HUES6 (cell line): ENCODE results near the gene LAMA3.

Source experiments
- H3K27ac ChIP-seq: 2 replicates; pipeline ENCODE4 v1.7.0; 2013; ENCODE audit warnings: low read depth, mild to moderate bottlenecking, low read length, inconsistent platforms
- H3K27me3 ChIP-seq: 2 replicates; pipeline ENCODE4 v1.6.1; 2013; ENCODE audit warnings: low read length; ENCODE audit not compliant: control insufficient read depth, insufficient read depth
- H3K36me3 ChIP-seq: 2 replicates; pipeline ENCODE4 v1.6.1; 2013; ENCODE audit warnings: low read length; ENCODE audit not compliant: control insufficient read depth, insufficient read depth
- H3K4me1 ChIP-seq: 2 replicates; pipeline ENCODE4 v1.6.1; 2013; ENCODE audit warnings: low read length; ENCODE audit not compliant: control insufficient read depth, insufficient read depth
- H3K4me3 ChIP-seq: 2 replicates; pipeline ENCODE4 v1.5.1; 2013; ENCODE audit warnings: low read depth, low read length
- H3K9ac ChIP-seq: one replicate; pipeline ENCODE4 v1.6.1; 2013; ENCODE audit warnings: mild to moderate bottlenecking, low read length
- H3K9me3 ChIP-seq: 2 replicates; pipeline ENCODE4 v1.6.1; 2013; ENCODE audit warnings: low read depth, low read length; ENCODE audit not compliant: control insufficient read depth, insufficient read depth

The LAMA3 gene

DNA sequence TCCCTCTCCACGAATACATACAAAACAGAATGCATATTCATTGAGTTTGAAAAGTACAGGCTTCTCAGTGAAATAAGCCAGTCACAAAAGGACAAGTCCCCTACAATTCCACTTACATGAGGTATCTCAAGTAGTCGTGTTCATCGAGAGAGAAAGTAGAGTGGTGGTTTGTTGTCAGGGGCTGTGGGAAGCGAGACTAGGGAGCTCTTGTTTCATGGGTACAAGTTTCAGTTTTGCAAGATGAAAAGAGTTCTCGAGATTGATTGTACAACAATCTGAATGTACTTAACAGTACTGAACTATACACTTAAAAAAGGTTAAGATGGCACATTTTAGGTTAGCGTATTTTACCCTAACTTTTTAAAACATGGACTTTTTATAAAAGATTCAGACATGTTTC is 253.9 kb downstream of the LAMA3 start:
- H3K9ac ChIP-seq: no peak overlapping the region

DNA sequence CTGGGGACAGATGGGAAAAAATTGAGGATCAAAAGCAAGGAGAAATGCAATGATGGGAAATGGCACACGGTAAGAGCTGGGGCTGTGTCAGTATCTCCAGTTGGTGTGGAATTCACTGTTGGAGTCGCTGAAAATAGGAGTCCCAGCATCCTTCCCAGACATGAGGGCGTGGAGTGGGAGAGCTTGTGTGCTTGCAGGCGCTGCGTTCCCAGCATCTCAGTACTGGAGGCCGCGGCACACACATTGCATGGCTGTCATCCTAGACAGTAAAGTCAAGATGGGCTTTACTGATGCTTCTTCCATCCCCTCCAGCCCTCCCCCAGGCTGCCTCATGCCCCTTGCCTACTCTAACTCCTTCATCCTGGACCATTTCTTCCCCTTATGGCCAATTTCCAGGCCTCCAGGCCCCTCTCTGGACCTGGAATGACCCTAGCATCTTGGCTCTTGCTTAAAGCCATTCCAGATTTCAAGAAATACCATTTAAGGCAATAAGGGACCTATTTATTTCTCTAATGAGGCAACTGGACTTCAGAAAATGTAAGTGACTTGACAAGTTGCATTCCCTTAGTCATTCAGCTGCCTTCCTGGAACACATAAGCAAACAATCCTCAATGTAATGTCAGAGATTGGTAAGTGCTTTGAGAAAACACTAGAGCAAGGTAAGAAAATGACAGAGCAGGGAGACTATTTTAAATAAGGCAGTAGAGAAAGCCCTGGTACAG is 254.8 kb downstream of the LAMA3 start:
- Histone ChIP-seq H3K27me3 (no peaks in the 10 kb centered on the region), H3K9ac (no peak overlapping the region), H3K36me3 (no peaks in the 10 kb centered on the region)

More for the DNA sequence above, 253.9 kb downstream of the LAMA3 start:
- Histone ChIP-seq H3K27ac (no peak overlapping the region), H3K4me3 (no peak overlapping the region), H3K36me3 (no peaks in the 10 kb centered on the region), H3K4me1 (peaks cover 13% of the 10 kb centered on the region), H3K9me3 (no peaks in the 10 kb centered on the region), H3K27me3 (no peaks in the 10 kb centered on the region)

DNA sequence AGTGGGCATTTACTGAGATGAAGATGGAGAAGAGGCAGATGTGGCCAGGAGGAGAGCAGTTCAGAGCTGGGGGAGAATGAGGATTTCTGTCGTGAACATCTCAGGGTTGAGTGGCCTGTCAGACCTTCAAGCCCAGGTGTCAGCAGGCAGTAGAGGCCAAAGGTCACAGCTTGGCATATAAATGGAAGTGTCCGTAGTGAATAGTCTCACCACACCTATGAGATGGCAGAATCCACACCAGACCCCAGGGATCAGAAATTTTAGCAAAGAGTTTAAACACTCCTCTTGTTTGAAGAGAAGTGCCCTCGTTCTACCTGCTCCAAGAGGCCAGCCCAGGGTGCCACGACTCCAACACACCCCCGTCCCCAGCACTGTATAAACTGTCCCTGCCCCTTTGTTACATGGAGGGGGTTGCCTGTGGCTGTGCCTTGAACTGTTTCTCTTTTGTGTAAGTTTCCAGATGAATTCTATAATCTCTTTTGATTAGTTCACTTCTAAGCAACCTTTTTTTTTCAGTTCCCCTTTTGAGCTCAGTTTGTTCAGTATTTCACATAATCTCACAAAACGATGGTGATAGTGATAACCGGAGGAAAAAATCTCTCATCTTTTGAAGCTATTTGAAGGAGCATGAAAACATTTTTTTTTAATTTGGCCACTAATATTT is 256.3 kb downstream of the LAMA3 start:
- Histone ChIP-seq H3K36me3 (no peaks in the 10 kb centered on the region), H3K27me3 (no peaks in the 10 kb centered on the region), H3K9me3 (no peaks in the 10 kb centered on the region), H3K9ac (no peak overlapping the region), H3K4me3 (no peak overlapping the region), H3K4me1 (peaks cover 24% of the 10 kb centered on the region), H3K27ac (no peak overlapping the region)

More for the DNA sequence above, 254.8 kb downstream of the LAMA3 start:
- Histone ChIP-seq H3K4me3 (no peak overlapping the region), H3K9me3 (no peaks in the 10 kb centered on the region), H3K27ac (no peak overlapping the region), H3K4me1 (peaks cover 12% of the 10 kb centered on the region)

DNA sequence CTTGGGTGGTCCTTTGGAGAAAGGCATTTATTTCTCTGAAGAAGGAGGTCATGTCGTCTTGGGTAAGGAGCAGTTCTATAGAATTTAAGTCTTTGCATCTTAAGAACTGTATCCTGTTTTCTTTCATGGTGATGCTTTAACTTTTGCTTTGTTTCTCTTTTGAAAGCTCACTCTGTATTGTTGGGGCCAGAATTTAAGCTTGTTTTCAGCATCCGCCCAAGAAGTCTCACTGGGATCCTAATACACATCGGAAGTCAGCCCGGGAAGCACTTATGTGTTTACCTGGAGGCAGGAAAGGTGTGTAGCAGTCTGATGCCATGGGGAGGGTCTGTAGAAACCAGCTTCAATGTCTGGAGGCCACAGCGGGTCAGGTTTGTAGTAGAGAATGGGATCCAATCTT is 260.6 kb downstream of the LAMA3 start:
- H3K4me3 ChIP-seq: no peak overlapping the region
- no peaks in the 10 kb centered on the region for H3K9me3 ChIP-seq
- no peaks in the 10 kb centered on the region for H3K36me3 ChIP-seq
- H3K27me3 ChIP-seq: no peaks in the 10 kb centered on the region
- peak overlapping the region; percentile 65 for H3K9ac ChIP-seq
- H3K27ac ChIP-seq: peak overlapping the region; percentile 86
- H3K4me1 ChIP-seq: peaks cover 42% of the 10 kb centered on the region

DNA sequence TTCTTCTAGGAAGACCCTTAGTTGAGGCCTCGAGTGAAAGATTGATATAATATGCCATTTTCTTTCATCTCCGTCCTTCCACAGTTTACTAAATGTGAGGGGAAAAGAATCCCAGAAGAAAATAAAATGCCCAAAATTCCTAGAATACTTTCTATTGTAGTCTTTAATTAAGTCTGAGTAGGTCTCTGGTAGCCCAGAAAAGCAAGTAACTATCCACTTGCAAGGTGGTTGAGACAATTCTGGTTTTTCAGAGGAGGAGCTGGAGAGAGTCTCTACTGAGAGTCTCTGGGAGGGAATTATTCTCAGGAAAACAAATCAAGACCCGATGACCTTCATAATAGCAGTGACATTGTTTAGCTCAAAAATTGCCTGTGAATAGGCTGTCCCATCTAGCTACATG is 261.4 kb downstream of the LAMA3 start:
- 0 out of 2 replicates have a peak overlapping the region, but pooled peaks have one; percentile 24 for H3K4me3 ChIP-seq
- H3K27ac ChIP-seq: peak overlapping the region; percentile 86
- H3K27me3 ChIP-seq: no peaks in the 10 kb centered on the region
- H3K9me3 ChIP-seq: no peaks in the 10 kb centered on the region
- H3K36me3 ChIP-seq: no peaks in the 10 kb centered on the region
- H3K4me1 ChIP-seq: peaks cover 42% of the 10 kb centered on the region
- peak overlapping the region; percentile 65 for H3K9ac ChIP-seq

DNA sequence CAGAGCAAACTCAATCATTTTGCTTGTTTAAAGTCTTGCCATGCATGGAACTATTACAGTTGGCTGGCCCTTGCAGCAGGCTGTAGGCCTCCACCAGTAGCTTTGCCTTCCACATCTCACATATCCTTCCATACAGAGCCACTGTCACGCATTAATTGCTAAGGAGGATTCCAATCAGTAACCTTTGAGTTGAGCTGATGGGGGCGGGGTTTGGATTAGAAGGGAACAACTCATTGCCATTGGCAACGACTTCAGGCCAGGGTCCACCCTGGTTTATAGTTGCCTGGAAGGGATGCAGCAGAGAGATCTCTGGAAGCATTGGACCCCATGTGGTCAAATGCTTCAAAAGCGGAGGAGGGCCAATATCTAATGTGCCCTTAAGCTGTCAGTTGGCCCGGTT is 262.0 kb downstream of the LAMA3 start:
- Histone ChIP-seq H3K9ac (peak overlapping the region; percentile 65), H3K27ac (peak overlapping the region; percentile 86; the same call in 1 of the 2 replicates)

DNA sequence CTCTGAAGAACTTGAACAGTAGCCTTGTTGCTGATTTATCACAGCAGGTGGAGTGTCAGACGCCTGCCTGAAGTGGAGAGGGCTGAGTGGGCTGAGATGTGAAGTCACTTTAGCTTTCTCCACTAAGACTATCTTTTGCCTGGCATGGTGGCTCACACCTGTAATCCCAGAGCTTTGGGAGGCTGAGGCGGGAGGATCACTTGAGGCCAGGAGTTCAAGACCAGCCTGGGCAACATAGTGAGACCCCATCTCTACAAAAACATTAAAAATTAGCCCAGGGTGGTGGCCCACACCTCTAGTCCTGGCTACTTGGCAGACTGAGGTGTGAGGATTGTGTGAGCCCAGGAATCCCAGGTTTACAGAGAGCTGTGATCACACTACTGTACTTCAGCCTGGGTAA is 264.7 kb downstream of the LAMA3 start:
- H3K27me3 ChIP-seq: no peaks in the 10 kb centered on the region
- peaks cover 40% of the 10 kb centered on the region for H3K4me1 ChIP-seq
- no peak overlapping the region for H3K9ac ChIP-seq
- no peak overlapping the region for H3K4me3 ChIP-seq
- H3K36me3 ChIP-seq: no peaks in the 10 kb centered on the region
- no peaks in the 10 kb centered on the region for H3K9me3 ChIP-seq
- H3K27ac ChIP-seq: no peak overlapping the region

More for the DNA sequence above, 262.0 kb downstream of the LAMA3 start:
- Histone ChIP-seq H3K9me3 (no peaks in the 10 kb centered on the region), H3K4me3 (no peak overlapping the region), H3K27me3 (no peaks in the 10 kb centered on the region), H3K36me3 (no peaks in the 10 kb centered on the region), H3K4me1 (peaks cover 42% of the 10 kb centered on the region)

DNA sequence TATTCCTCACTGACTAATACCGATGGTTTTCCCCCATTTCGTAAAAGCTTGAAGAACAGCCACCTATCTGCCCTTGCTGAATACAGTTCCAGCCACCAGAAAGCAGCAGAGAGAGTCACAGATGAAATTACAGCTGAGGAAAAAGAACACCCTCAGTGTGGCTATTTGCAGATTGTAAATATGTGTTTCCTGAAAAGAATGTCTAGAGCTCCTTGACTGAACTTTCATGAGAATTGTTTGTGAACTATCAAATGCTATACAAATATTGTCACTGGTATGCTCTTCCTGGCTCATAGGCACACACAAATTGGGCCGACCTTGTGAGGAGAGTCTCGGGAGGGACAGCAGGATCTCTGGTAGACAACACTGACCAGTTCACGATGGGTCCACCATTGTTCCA is 267.2 kb downstream of the LAMA3 start:
- Histone ChIP-seq H3K36me3 (no peaks in the 10 kb centered on the region), H3K9me3 (no peaks in the 10 kb centered on the region), H3K4me1 (peaks cover 15% of the 10 kb centered on the region), H3K27ac (no peak overlapping the region), H3K27me3 (no peaks in the 10 kb centered on the region), H3K4me3 (no peak overlapping the region), H3K9ac (no peak overlapping the region)

DNA sequence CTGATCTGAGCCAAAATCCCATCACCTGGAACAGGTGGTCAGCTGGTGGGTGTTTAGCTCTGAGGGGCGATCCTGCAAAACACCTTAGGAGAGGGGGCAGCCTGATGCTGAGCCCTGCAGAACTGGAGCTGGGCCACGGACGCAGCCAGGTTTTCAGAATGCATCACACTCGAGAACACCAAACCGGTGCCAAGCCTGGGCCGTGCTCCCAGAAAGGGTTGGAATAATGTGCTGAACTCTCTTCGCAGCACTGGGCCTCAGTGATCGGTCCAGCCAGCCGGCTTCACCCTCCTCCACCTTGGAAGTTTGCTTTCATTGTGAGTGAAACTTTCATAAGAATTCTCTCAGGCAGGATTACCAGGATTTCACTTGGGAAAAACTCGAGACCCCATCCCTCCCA is 268.8 kb downstream of the LAMA3 start:
- Histone ChIP-seq H3K4me1 (no peaks in the 10 kb centered on the region), H3K4me3 (no peak overlapping the region), H3K27ac (no peak overlapping the region), H3K9me3 (no peaks in the 10 kb centered on the region), H3K36me3 (no peaks in the 10 kb centered on the region), H3K9ac (no peak overlapping the region), H3K27me3 (no peaks in the 10 kb centered on the region)

DNA sequence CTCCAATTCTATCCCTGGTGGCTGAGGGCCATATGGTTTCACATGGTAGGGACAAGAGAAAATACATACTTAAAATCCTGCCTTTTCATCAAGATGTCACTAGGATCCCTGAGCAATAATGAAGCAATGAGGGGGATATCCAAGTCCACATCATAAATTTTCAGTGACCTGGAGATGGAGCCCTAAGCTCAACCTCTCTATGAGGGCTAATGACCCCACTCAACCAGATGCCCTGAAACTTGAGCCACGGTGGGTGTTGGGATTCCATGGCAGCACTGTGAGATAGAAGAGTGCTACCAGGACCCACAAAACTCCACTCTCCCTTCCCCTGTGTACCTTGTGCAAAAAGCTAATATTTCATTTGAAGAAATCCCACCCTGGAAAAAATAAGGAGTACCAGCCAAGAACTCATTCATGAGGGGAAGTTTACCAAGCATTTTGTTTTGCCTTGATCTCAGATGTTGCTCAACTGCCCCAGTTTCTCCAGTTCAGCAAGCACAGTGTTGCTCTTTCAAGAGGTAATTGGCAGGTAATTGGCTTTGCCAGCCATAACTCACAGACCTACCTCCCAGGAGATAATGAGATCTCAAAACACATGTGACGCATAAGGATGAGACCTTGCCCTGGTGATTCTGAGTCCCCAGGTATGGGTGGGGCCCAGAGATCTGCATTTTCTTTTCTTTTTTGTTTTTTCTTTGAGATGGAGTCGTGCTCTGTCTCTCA is 274.4 kb downstream of the LAMA3 start:
- Histone ChIP-seq H3K27me3 (no peaks in the 10 kb centered on the region), H3K9me3 (no peaks in the 10 kb centered on the region), H3K36me3 (no peaks in the 10 kb centered on the region), H3K9ac (no peak overlapping the region), H3K27ac (no peak overlapping the region), H3K4me3 (no peak overlapping the region), H3K4me1 (no peaks in the 10 kb centered on the region)
